ENCODE measurements around the gene ERCC1.

DNA sequence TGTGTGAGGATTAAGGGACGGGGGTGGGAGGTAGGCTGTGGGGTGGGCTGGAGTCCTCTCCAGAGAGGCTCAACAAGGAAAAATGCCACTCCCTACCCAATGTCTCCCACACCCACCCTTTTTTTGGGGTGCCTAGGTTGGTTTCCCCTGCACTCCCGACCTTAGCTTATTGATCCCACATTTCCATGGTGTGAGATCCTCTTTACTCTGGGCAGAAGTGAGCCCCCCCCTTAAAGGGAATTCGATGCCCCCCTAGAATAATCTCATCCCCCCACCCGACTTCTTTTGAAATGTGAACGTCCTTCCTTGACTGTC, 49.6 kb upstream of the ERCC1 start:
- no peak for TF ChIP-seq POLR2A (IDR thresholded peaks at IDR 0.05)
- TF ChIP-seq, protein P1, sequence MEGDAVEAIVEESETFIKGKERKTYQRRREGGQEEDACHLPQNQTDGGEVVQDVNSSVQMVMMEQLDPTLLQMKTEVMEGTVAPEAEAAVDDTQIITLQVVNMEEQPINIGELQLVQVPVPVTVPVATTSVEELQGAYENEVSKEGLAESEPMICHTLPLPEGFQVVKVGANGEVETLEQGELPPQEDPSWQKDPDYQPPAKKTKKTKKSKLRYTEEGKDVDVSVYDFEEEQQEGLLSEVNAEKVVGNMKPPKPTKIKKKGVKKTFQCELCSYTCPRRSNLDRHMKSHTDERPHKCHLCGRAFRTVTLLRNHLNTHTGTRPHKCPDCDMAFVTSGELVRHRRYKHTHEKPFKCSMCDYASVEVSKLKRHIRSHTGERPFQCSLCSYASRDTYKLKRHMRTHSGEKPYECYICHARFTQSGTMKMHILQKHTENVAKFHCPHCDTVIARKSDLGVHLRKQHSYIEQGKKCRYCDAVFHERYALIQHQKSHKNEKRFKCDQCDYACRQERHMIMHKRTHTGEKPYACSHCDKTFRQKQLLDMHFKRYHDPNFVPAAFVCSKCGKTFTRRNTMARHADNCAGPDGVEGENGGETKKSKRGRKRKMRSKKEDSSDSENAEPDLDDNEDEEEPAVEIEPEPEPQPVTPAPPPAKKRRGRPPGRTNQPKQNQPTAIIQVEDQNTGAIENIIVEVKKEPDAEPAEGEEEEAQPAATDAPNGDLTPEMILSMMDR (IDR thresholded peaks at IDR 0.05), result no peak
- no peak for TF ChIP-seq EP300 (IDR thresholded peaks at IDR 0.05)

All from ovary (tissue), 3 donors.